Activated CD8-positive, alpha-beta T cell treated with anti-CD3 and anti-CD28 coated beads, Interleukin-2, amount 10 ng/mL, durations not matched to agents 7 days and 5 days (primary cell): Measurements from ENCODE around the gene TMEM100. TPM values are rescaled to one million over a fixed set of nuclear protein-coding genes. Genes with fewer than 3 reads are reported as not detected.

Experiments used
- ATAC-seq: fragments of 150-1000 bp; cut with Tn5 transposase; one replicate; pipeline ENCODE4 v1.10.0; 2021; ENCODE audit warnings: moderate library complexity
- CTCF ChIA-PET: fragments of 350-600 bp; sonication (Branson Sonifier 250); formaldehyde crosslinking; loops from one replicate; lab custom pipeline; 2021; ENCODE audit warnings: antibody characterized with exemption; lab: Charles Lee
- POLR2A ChIA-PET: fragments of 350-600 bp; sonication (Branson Sonifier 250); formaldehyde crosslinking; loops from one replicate; lab custom pipeline; 2021; ENCODE audit warnings: antibody characterized with exemption; lab: Charles Lee
- DNase-seq: peaks from one replicate; pipeline ENCODE4 v3.0.0-alpha.2; 2020
- H3K27ac Mint-ChIP-seq: one replicate; pipeline ENCODE4 v1.8.0; 2021; ENCODE audit warnings: mild to moderate bottlenecking, mixed read lengths
- H3K27me3 Mint-ChIP-seq: one replicate; pipeline ENCODE4 v1.8.0; 2021; ENCODE audit warnings: low read depth, mixed read lengths
- H3K36me3 Mint-ChIP-seq: one replicate; pipeline ENCODE4 v1.8.0; 2021; ENCODE audit warnings: low read depth, mixed read lengths
- H3K4me1 Mint-ChIP-seq: one replicate; pipeline ENCODE4 v1.8.0; 2021; ENCODE audit warnings: low read depth, mixed read lengths
- H3K4me3 Mint-ChIP-seq: one replicate; pipeline ENCODE4 v1.8.0; 2021; ENCODE audit warnings: mild to moderate bottlenecking, mixed read lengths
- H3K9me3 Mint-ChIP-seq: one replicate; pipeline ENCODE4 v1.8.0; 2022; ENCODE audit warnings: mixed read lengths; ENCODE audit not compliant: insufficient read depth
- total RNA-seq, 2 experiments: library from RNA; stranded (reverse); gene quantifications; one replicate each; pipeline ENCODE4 v1.2.3, GENCODE V29; 2021

The TMEM100 gene
- total RNA-seq, 2 experiments from 2014 or later = not detected

DNA sequence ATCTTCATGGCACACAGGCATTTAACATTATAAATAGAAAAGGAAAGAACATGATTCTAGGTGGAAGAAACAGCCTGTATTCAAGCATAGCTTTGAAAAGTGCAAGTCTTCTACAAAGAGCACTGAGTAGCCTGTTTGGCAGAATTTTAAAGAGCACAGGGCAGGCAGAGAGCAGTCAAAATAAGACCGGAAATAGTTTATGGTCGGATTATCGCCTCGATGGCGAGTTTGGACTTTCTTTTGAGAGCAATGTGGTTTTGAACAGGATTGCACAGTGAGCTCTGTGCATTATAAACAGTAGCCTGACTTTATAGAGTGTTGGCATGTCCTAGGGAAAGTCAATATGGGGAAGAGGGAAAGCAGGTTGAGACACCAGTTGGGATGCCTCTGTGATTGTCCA, 6.2 kb upstream of the TMEM100 start:
- DNase-seq (no peak), ATAC-seq (no peak)
- H3K36me3 Mint-ChIP-seq = no peaks in the 10 kb centered on the region
- peaks cover 28% of the 10 kb centered on the region for H3K27me3 Mint-ChIP-seq
- no peak overlapping the region for H3K4me3 Mint-ChIP-seq
- H3K9me3 Mint-ChIP-seq = no peaks in the 10 kb centered on the region
- ChIA-PET POLR2A (no interaction called here), CTCF (interaction anchor here (0.9 kb wide), 1 partner anchor 11 kb away, joined by 3 read pairs; no protein-coding TSS in a partner anchor)
- no peak overlapping the region for H3K27ac Mint-ChIP-seq
- no peaks in the 10 kb centered on the region for H3K4me1 Mint-ChIP-seq

DNA sequence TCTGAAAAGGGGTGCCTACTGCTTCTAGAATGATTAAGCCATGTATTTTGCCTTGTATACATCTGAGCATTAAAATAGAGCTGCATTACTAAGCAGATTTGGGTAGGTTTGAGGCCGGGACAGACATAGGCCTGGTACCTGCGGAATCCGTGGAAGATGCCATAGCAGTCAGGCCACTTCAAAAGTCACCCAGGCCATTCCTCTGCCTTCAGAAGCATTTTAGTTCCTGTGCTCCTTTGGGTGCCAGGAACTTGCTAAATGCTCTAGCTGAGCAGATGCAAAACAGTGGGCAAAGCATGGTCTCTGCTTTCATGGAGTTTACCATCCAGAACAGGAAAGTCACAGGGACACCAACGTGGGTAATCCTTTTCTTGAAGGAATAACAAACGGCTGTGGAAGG, 5.7 kb upstream of the TMEM100 start:
- peaks cover 30% of the 10 kb centered on the region for H3K27me3 Mint-ChIP-seq

DNA sequence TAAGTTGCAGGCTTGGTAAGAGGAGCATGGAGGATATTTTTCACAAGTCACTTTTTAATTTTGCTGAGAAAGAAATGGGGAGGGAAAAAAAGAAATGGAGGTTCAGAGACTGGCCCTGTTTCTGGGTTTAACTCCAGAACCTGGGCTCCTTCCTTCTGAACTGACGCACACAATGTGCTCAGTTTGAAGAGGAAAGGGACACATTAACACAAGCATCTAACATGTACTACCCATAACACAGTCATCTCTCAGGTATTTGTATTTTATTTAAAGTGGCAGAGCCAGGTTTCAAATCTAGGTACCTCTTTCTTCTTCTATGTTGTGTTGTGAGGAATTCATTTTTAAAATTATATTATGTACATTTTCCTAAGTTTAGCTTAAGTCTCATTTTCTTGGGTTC, 5.3 kb upstream of the TMEM100 start:
- Mint-ChIP-seq H3K9me3 (no peaks in the 10 kb centered on the region), H3K36me3 (no peaks in the 10 kb centered on the region), H3K4me1 (no peaks in the 10 kb centered on the region), H3K27me3 (peaks cover 33% of the 10 kb centered on the region), H3K27ac (no peak overlapping the region), H3K4me3 (no peak overlapping the region)
- ATAC-seq (no peak), DNase-seq (no peak)
- ChIA-PET CTCF (interaction anchor here (1.8 kb wide), 1 partner anchor 10 kb away, joined by 7 read pairs; no protein-coding TSS in a partner anchor), POLR2A (interaction anchor here (0.5 kb wide), 1 partner anchor 338 kb away, joined by 3 read pairs; no protein-coding TSS in a partner anchor)

More for the DNA sequence above, 5.7 kb upstream of the TMEM100 start:
- H3K9me3 Mint-ChIP-seq = no peaks in the 10 kb centered on the region
- CTCF ChIA-PET = interaction anchor here (1.8 kb wide), 1 partner anchor 11 kb away, joined by 7 read pairs; no protein-coding TSS in a partner anchor
- H3K36me3 Mint-ChIP-seq = no peaks in the 10 kb centered on the region
- no peak overlapping the region for H3K27ac Mint-ChIP-seq
- no peak for ATAC-seq
- DNase-seq = no peak
- POLR2A ChIA-PET = no interaction called here
- no peaks in the 10 kb centered on the region for H3K4me1 Mint-ChIP-seq
- no peak overlapping the region for H3K4me3 Mint-ChIP-seq

DNA sequence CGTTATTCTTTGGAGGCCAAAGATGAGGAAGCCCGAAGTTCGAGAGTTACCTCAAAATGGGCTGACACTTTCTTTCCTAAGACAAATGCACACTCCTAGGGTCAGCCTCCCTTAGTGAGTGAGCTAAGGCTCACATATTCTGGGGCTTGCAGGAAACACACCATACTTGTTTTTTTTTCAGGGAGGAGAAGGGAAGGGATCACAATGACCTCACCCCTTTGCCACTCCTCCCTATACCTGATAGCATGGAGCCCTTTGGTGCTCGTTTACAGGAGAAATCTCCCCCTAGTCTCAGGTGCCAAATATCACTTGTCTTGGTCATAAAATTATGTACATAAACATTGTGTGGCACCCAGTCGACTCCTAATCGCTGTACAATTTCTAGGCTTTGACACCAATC, 4.6 kb upstream of the TMEM100 start:
- Mint-ChIP-seq H3K4me1 (no peaks in the 10 kb centered on the region), H3K4me3 (no peak overlapping the region), H3K36me3 (no peaks in the 10 kb centered on the region), H3K27ac (no peak overlapping the region), H3K9me3 (no peaks in the 10 kb centered on the region), H3K27me3 (peaks cover 39% of the 10 kb centered on the region)
- ATAC-seq = no peak
- no peak for DNase-seq
- CTCF ChIA-PET = interaction anchor here (1.8 kb wide), 1 partner anchor 9 kb away, joined by 7 read pairs; no protein-coding TSS in a partner anchor
- POLR2A ChIA-PET = no interaction called here

DNA sequence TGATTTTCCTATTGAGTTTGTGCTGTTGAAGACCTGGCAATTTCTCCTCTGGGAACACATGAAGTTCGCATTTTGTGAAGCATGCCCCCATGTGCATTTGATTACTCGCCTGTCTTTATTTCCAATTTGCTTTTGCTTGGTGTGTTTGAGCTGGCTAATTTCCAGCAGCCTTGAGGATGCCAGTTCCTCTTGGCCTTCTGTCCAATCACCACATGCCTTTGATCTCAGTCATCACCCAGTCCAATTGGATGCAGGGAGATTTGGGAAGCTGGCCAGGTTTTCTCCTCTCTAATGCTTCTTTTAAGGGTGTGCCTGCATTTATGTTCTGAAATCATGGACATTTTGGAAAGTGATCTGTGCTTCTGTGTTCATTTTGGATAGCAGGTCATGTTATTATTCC, 3.8 kb upstream of the TMEM100 start:
- Mint-ChIP-seq H3K4me1 (no peaks in the 10 kb centered on the region), H3K9me3 (no peaks in the 10 kb centered on the region), H3K36me3 (no peaks in the 10 kb centered on the region), H3K27ac (no peak overlapping the region), H3K4me3 (no peak overlapping the region), H3K27me3 (peaks cover 39% of the 10 kb centered on the region)
- CTCF ChIA-PET = interaction anchor here (1.8 kb wide), 1 partner anchor 9 kb away, joined by 7 read pairs; no protein-coding TSS in a partner anchor
- POLR2A ChIA-PET = no interaction called here
- DNase-seq (no peak), ATAC-seq (no peak)

DNA sequence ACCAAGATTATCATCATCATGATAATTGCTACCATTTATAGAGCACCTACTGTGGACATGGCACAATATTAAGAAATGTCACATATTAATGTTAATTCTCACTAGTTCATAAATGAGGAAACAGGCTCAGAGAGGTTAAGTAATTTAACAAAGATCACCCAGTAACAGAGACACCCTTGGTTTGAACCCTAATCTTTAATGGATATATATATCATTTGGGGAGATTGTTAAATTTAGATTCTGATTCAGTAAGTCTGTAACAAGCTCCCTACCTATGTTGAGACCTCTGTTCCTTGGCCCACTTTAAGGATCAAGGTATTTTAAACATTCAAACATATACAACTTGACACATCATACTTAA, 804 bp upstream of the TMEM100 start:
- Mint-ChIP-seq H3K27me3 (peaks cover 38% of the 10 kb centered on the region), H3K4me1 (no peaks in the 10 kb centered on the region), H3K27ac (no peak overlapping the region), H3K4me3 (no peak overlapping the region), H3K9me3 (no peaks in the 10 kb centered on the region), H3K36me3 (no peaks in the 10 kb centered on the region)
- ChIA-PET POLR2A (no interaction called here), CTCF (interaction anchor here (1.7 to 6.4 kb wide), 3 partner anchors 12 to 197 kb away, joined by 5 to 38 read pairs (median 16); no protein-coding TSS in a partner anchor)
- ATAC-seq = no peak
- DNase-seq = no peak

DNA sequence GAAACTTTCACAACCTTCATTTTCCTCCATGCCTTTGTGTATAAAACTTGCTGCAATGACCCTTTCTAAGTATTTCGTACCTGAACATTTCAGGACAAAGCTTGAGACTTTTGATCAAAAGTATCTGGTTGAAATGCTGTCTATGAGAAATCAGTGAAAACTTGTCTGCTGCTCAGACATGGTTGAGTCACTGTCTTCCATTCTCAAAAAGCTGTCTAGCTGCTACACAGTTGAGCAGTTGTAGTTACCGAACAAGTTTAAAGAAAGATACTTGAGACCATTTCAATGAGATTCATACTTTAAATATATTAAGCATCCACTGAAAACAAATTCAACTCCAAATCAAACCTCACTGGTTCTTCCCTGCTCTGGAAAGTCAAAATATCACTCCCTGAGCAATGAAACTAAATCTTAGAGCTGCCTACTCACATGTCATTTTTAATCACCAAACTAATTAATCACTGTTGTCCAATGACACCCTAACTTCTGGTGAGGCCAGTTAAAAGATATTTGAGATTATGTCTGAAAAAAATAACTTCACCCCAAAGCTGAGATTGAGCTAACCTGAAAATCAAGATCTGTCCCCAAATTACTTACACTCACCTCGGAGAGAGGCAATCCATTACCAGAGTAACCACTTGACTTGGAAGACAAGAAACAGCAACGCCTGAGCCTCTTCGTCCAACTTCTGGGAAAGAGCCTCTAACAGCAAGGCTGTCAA, 488 bp downstream of the TMEM100 start:
- CTCF ChIA-PET = interaction anchor here (0.7 to 6.4 kb wide), 5 partner anchors 13 to 196 kb away, joined by 3 to 38 read pairs (median 3); partner anchors contain the start of gene PCTP

DNA sequence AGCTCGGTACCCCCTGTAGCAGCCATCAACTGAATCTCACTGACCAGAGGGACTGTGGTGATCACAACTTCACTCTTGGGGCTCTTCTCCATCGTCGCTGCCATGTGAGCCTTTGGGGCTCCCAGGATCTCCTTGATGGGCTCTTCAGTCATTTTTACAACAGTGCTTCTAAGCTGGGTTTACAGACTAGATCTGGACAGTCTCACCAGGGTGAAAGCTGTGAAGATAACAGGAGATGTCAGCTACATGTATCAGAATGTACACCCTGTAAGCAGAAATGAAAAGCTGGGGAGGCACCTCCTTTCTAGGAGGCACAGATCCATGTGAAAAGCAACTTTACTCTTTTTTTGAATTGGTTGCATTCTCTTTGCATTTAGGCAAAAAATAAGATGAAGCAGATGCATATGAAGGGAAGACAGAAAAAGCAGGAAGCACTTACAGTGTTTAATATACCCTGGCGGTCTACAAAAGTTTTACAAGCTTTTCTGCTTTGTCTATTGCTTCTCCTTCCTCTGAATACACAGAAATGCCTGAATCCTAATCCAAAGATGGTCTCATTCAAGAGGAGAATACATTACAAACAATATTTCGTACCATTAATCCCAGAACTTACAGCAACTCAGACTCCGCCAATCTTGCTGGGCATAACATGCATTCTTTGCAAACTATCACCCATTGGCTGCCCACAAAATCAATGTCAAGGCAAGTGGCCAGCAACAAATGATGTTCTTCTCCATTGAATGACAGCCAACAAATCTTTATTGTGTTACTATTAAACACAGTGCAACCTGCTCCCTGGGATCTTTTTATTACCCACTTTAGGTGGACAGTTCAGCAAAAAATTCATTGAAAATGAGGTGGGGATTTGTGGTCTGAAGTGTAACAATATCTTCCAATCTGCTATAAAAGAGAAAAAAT, 1.5 kb downstream of the TMEM100 start:
- H3K4me3 Mint-ChIP-seq = no peak overlapping the region
- ATAC-seq (no peak), DNase-seq (no peak)
- H3K4me1 Mint-ChIP-seq = no peaks in the 10 kb centered on the region
- H3K27ac Mint-ChIP-seq = no peak overlapping the region
- no peaks in the 10 kb centered on the region for H3K36me3 Mint-ChIP-seq
- H3K9me3 Mint-ChIP-seq = no peaks in the 10 kb centered on the region
- CTCF ChIA-PET = interaction anchor here (0.7 to 6.4 kb wide), 4 partner anchors 14 to 110 kb away, joined by 3 to 38 read pairs (median 3); partner anchors contain the start of gene PCTP
- H3K27me3 Mint-ChIP-seq = peaks cover 25% of the 10 kb centered on the region
- POLR2A ChIA-PET = no interaction called here

More for the DNA sequence above, 488 bp downstream of the TMEM100 start:
- ATAC-seq (no peak), DNase-seq (no peak)
- H3K9me3 Mint-ChIP-seq = no peaks in the 10 kb centered on the region
- POLR2A ChIA-PET = no interaction called here
- H3K4me1 Mint-ChIP-seq = no peaks in the 10 kb centered on the region
- peaks cover 32% of the 10 kb centered on the region for H3K27me3 Mint-ChIP-seq
- H3K27ac Mint-ChIP-seq = no peak overlapping the region
- H3K36me3 Mint-ChIP-seq = no peaks in the 10 kb centered on the region
- no peak overlapping the region for H3K4me3 Mint-ChIP-seq

DNA sequence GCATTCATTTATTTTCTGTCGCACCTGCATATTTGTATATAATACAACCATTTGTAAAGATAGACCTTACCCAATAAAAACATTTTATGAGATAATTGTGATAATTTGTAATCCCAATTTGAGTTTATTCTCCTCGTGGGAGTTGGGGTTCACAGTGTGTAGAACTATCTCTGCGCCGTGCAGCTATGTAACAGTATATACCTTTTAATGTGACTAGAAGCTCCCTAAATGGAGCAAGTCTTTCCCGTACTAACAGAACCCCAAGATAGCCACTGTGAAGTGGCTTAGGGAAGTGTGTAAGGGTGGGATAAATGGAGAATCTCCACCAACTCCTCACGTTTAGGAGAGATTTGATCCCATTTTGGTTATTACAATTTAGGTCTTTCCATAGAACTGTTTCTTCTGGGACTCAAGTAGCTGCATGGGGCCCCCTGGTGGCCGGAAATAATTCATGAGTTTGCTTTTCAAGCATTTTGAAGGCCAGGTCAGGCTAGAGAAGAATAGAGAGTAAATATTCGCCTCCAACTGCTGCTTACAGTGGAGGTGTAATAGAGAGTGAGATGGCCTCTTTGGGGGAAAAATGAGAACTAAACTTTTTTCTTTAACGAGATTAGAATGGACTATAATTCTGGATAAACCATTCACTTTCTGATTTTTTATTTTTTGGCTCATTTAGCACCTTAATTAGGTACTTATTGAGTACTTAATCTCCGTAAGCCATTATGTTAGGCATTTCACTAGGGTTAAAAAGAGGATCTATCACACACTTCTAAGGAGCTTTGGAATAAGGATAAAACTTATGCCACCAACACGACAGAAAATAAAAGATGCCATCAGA, 4.5 kb downstream of the TMEM100 start:
- Mint-ChIP-seq H3K36me3 (no peaks in the 10 kb centered on the region), H3K27me3 (peaks cover 17% of the 10 kb centered on the region), H3K4me1 (no peaks in the 10 kb centered on the region), H3K27ac (no peak overlapping the region), H3K4me3 (no peak overlapping the region), H3K9me3 (no peaks in the 10 kb centered on the region)
- POLR2A ChIA-PET = no interaction called here
- CTCF ChIA-PET = interaction anchor here (0.8 to 6.4 kb wide), 18 partner anchors 9 to 193 kb away, joined by 3 to 38 read pairs (median 4); no protein-coding TSS in a partner anchor
- DNase-seq = peak; percentile 72
- ATAC-seq = peak; percentile 49

DNA sequence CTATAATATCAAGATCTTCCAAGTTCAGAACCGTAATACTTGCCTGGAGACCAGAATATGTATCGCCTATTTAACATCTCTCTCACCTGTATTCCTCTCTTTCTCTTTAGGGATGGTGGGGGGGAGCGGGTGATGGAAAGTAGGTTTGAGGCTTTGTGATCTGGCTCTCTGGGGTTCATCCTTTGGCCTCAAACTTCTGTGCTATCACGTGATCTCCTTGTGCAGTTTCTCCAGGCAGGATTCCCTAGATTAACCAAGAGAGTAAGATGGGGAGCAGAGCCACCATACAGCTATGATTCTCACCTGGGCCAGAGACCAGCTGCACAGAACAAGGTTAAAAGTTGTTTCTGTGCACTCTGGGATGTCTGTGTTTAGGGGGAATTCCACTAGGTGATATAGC, 5.2 kb downstream of the TMEM100 start:
- H3K9me3 Mint-ChIP-seq = no peaks in the 10 kb centered on the region
- H3K4me3 Mint-ChIP-seq = no peak overlapping the region
- ChIA-PET CTCF (interaction anchor here (0.8 to 6.4 kb wide), 17 partner anchors 8 to 192 kb away, joined by 3 to 38 read pairs (median 5); no protein-coding TSS in a partner anchor), POLR2A (no interaction called here)
- DNase-seq (no peak), ATAC-seq (no peak)
- no peaks in the 10 kb centered on the region for H3K36me3 Mint-ChIP-seq
- H3K27me3 Mint-ChIP-seq = peaks cover 11% of the 10 kb centered on the region
- H3K4me1 Mint-ChIP-seq = no peaks in the 10 kb centered on the region
- H3K27ac Mint-ChIP-seq = no peak overlapping the region
